ENCODE data around the gene ZNF724.

Gene ZNF724

DNA sequence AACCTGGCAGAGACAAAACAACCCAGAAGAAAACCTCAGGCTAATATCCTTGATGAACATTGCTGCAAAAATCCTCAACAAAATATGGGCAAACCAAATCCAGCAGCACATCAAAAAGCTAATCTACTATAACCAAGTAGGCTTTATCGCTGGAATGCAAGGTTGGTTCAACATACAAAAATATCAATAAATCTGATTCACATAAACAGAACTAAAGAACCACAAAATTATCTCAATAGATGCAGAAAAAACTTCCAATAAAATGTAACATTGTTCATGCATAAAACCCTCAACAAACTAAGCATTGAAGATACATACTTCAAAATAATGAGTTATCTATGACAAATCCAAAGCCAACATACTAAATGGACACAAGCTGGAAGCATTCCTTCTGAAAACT lies 8.8 kb downstream of the ZNF724 start:
- no peak for DNase-seq

- no peak for DNase-seq
These were observed 27.1 kb downstream of the ZNF724 start for GRCh38 chr19:23222998-23223652.

- DNase-seq: no peak
These were observed 46.3 kb downstream of the ZNF724 start for GRCh38 chr19:23203841-23204344.

DNA sequence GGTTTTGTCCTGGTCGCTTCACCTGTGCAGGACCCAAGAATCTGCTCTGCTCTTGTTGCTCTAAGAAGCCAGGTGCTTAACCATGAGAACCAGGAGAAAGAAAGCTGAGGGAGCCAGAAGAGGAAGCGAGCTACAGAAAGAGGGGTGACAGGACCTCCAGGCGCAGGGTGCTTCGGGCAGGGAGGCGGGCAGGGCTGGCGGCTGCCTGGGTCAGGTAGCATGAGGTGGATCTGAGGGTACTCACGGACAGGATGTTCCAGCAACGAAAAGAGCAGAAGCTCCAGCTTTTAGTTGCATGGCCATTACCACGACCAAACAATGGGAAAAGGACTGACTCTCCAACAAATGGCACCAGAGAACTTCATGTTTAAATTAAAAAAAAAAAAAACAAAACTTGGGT lies 59.9 kb downstream of the ZNF724 start:
- no peak for DNase-seq

GRCh38 chr19:23183251-23183650 lies 66.9 kb downstream of the ZNF724 start:
- no peak for DNase-seq

Data from activated CD4-positive, CD25-positive, alpha-beta regulatory T cell (primary cell).